ENCODE data around the gene HNRNPUL1.
"Not testable (repeated sequence)": the region's sequence is repeated elsewhere in the genome, so short reads cannot be mapped to it uniquely, and the experiment has no call there.

GRCh38 chr19:41289814-41290213 lies 25.6 kb downstream of the HNRNPUL1 start:
- TF ChIP-seq, protein P1, sequence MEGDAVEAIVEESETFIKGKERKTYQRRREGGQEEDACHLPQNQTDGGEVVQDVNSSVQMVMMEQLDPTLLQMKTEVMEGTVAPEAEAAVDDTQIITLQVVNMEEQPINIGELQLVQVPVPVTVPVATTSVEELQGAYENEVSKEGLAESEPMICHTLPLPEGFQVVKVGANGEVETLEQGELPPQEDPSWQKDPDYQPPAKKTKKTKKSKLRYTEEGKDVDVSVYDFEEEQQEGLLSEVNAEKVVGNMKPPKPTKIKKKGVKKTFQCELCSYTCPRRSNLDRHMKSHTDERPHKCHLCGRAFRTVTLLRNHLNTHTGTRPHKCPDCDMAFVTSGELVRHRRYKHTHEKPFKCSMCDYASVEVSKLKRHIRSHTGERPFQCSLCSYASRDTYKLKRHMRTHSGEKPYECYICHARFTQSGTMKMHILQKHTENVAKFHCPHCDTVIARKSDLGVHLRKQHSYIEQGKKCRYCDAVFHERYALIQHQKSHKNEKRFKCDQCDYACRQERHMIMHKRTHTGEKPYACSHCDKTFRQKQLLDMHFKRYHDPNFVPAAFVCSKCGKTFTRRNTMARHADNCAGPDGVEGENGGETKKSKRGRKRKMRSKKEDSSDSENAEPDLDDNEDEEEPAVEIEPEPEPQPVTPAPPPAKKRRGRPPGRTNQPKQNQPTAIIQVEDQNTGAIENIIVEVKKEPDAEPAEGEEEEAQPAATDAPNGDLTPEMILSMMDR (IDR thresholded peaks at IDR 0.05): not testable (repeated sequence)
- TF ChIP-seq POLR2A (IDR thresholded peaks at IDR 0.05): not testable (repeated sequence)
